ENCODE data around the gene ZBED2.

DNA sequence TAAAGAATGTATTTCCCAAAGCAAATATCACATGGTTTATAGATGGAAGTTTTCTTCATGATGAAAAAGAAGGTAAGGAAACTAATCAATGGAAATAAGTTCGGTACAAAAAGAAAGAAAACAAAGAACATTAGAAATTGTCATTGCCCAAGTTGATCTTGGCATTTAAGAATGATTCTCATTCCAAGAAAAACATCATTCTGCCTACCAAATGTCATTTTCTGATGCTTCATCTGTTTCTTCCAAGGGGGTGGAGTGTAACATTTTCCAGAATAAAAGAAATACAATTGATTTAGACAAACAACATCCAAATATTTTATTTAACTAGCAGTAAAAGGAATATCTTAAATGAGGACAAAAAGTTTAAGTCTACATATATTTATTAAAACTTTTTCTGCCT is 3.0 kb upstream of the ZBED2 start:
- no peak for TF ChIP-seq POLR2A (IDR thresholded peaks at IDR 0.05)
- TF ChIP-seq, protein P1, sequence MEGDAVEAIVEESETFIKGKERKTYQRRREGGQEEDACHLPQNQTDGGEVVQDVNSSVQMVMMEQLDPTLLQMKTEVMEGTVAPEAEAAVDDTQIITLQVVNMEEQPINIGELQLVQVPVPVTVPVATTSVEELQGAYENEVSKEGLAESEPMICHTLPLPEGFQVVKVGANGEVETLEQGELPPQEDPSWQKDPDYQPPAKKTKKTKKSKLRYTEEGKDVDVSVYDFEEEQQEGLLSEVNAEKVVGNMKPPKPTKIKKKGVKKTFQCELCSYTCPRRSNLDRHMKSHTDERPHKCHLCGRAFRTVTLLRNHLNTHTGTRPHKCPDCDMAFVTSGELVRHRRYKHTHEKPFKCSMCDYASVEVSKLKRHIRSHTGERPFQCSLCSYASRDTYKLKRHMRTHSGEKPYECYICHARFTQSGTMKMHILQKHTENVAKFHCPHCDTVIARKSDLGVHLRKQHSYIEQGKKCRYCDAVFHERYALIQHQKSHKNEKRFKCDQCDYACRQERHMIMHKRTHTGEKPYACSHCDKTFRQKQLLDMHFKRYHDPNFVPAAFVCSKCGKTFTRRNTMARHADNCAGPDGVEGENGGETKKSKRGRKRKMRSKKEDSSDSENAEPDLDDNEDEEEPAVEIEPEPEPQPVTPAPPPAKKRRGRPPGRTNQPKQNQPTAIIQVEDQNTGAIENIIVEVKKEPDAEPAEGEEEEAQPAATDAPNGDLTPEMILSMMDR (IDR thresholded peaks at IDR 0.05) = no peak

Measured in vagina (tissue), 2 donors.